ENCODE data around the gene FXYD4. TPM values are rescaled to one million over a fixed set of nuclear protein-coding genes. Genes with fewer than 3 reads are reported as not detected.
A peak's percentile ranks its signal among the peaks of the same experiment; 100 is the strongest.

FXYD4 gene
- total RNA-seq, 1 experiment from 2014 or later: not detected

GRCh38 chr10:43403911-43404703 is 32.7 kb downstream of the FXYD4 start:
- CTCF ChIA-PET: interaction anchor here (1.1 kb wide), 1 partner anchor 58 kb away, joined by 3 read pairs; no protein-coding TSS in a partner anchor
- Mint-ChIP-seq H3K4me3 (peak overlapping the region; percentile 51), H3K27me3 (ENCODE audit: low read depth) (no peaks in the 10 kb centered on the region; the same call in 1 of the 2 replicates), H3K27ac (peak overlapping the region; percentile 80), H3K36me3 (peaks cover 5% of the 10 kb centered on the region), H3K9me3 (no peaks in the 10 kb centered on the region), H3K4me1 (peaks cover 68% of the 10 kb centered on the region)
- DNase-seq (ENCODE audit: low spot score) (no peak), ATAC-seq (no peak)
- no peak for TF ChIP-seq ZNF281 (CRISPR knock-in tag; IDR thresholded peaks at IDR 0.05)
- no peak for TF ChIP-seq ZBTB43 (CRISPR knock-in tag; IDR thresholded peaks at IDR 0.05)
- TF ChIP-seq ESRRA (CRISPR knock-in tag; IDR thresholded peaks at IDR 0.05; ENCODE audit: borderline replicate concordance): no peak
- TF ChIP-seq, protein P1, sequence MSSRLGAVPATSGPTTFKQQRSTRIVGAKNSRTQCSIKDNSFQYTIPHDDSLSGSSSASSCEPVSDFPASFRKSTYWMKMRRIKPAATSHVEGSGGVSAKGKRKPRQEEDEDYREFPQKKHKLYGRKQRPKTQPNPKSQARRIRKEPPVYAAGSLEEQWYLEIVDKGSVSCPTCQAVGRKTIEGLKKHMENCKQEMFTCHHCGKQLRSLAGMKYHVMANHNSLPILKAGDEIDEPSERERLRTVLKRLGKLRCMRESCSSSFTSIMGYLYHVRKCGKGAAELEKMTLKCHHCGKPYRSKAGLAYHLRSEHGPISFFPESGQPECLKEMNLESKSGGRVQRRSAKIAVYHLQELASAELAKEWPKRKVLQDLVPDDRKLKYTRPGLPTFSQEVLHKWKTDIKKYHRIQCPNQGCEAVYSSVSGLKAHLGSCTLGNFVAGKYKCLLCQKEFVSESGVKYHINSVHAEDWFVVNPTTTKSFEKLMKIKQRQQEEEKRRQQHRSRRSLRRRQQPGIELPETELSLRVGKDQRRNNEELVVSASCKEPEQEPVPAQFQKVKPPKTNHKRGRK (CRISPR knock-in tag; IDR thresholded peaks at IDR 0.05; ENCODE audit: borderline replicate concordance): no peak
- no peak for TF ChIP-seq KAT7 (CRISPR knock-in tag; IDR thresholded peaks at IDR 0.05; ENCODE audit: borderline replicate concordance)
- TF ChIP-seq ELF4 (CRISPR knock-in tag; IDR thresholded peaks at IDR 0.05; ENCODE audit: low read depth): no peak
- TF ChIP-seq NR2C2 (CRISPR knock-in tag; IDR thresholded peaks at IDR 0.05): no peak
- TF ChIP-seq SMAD4 (CRISPR knock-in tag; IDR thresholded peaks at IDR 0.05): no peak
- TF ChIP-seq, protein P2, sequence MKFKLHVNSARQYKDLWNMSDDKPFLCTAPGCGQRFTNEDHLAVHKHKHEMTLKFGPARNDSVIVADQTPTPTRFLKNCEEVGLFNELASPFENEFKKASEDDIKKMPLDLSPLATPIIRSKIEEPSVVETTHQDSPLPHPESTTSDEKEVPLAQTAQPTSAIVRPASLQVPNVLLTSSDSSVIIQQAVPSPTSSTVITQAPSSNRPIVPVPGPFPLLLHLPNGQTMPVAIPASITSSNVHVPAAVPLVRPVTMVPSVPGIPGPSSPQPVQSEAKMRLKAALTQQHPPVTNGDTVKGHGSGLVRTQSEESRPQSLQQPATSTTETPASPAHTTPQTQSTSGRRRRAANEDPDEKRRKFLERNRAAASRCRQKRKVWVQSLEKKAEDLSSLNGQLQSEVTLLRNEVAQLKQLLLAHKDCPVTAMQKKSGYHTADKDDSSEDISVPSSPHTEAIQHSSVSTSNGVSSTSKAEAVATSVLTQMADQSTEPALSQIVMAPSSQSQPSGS (CRISPR knock-in tag; IDR thresholded peaks at IDR 0.05; ENCODE audit: borderline replicate concordance, low read depth): no peak
- TF ChIP-seq CTCF (IDR thresholded peaks at IDR 0.05): no peak
- no peak for TF ChIP-seq ZNF263 (CRISPR knock-in tag; IDR thresholded peaks at IDR 0.05; ENCODE audit: low read depth)
- no peak for TF ChIP-seq CREM (CRISPR knock-in tag; IDR thresholded peaks at IDR 0.05)
- no peak for TF ChIP-seq GABPB1 (CRISPR knock-in tag; IDR thresholded peaks at IDR 0.05)
- no peak for TF ChIP-seq PRRX2 (CRISPR knock-in tag; IDR thresholded peaks at IDR 0.05)
- TF ChIP-seq NR3C1 (CRISPR knock-in tag; conservative IDR thresholded peaks at IDR 0.05; ENCODE audit: low read depth): no peak
- no peak for TF ChIP-seq SMAD3 (CRISPR knock-in tag; IDR thresholded peaks at IDR 0.05; ENCODE audit: borderline replicate concordance)
- TF ChIP-seq ZMAT4 (CRISPR knock-in tag; IDR thresholded peaks at IDR 0.05): no peak
- no peak for TF ChIP-seq NFE2L1 (CRISPR knock-in tag; IDR thresholded peaks at IDR 0.05)
- no peak for TF ChIP-seq ATF1 (CRISPR knock-in tag; IDR thresholded peaks at IDR 0.05)
- TF ChIP-seq FOXK1 (CRISPR knock-in tag; IDR thresholded peaks at IDR 0.05): no peak
- POLR2A ChIA-PET: no interaction called here

Data from WTC11 (cell line).